Testis (tissue), 2 donors: ENCODE measurements around the gene DUSP28.

Experiments
- CTCF ChIP-seq, 3 experiments: fragments of 450-650 bp in 2 of 3; fragments of 200-600 bp in 1 of 3; sonication (generic) in 1 of 3; IDR thresholded peaks; one replicate each; pipeline ENCODE4 v1.5.1; 2016 to 2019; ENCODE audit warnings: antibody characterized with exemption in 3 of 3, mild to moderate bottlenecking in 2 of 3, moderate library complexity in 1 of 3
- POLR2A ChIP-seq: fragments of 450-650 bp; IDR thresholded peaks from one replicate; pipeline ENCODE4 v1.6.1; 2017; ENCODE audit warnings: antibody characterized with exemption, mild to moderate bottlenecking, moderate library complexity

GRCh38 chr2:240598311-240598911 is 38.3 kb downstream of the DUSP28 start:
- TF ChIP-seq CTCF (IDR thresholded peaks at IDR 0.05) (no peak), POLR2A (no peak)
